Activated T-cell treated with anti-CD3 and anti-CD28 coated beads, Interleukin-2, amount 50 U/mL, for 48 hours (primary cell): ENCODE results near the gene MOV10.
"Not testable (repeated sequence)": the region's sequence is repeated elsewhere in the genome, so short reads cannot be mapped to it uniquely, and the experiment has no call there.

Experiments
- DNase-seq, 2 experiments: peaks; one replicate each; pipeline ENCODE4 v3.0.0-alpha.2; 2020

The MOV10 gene

DNA sequence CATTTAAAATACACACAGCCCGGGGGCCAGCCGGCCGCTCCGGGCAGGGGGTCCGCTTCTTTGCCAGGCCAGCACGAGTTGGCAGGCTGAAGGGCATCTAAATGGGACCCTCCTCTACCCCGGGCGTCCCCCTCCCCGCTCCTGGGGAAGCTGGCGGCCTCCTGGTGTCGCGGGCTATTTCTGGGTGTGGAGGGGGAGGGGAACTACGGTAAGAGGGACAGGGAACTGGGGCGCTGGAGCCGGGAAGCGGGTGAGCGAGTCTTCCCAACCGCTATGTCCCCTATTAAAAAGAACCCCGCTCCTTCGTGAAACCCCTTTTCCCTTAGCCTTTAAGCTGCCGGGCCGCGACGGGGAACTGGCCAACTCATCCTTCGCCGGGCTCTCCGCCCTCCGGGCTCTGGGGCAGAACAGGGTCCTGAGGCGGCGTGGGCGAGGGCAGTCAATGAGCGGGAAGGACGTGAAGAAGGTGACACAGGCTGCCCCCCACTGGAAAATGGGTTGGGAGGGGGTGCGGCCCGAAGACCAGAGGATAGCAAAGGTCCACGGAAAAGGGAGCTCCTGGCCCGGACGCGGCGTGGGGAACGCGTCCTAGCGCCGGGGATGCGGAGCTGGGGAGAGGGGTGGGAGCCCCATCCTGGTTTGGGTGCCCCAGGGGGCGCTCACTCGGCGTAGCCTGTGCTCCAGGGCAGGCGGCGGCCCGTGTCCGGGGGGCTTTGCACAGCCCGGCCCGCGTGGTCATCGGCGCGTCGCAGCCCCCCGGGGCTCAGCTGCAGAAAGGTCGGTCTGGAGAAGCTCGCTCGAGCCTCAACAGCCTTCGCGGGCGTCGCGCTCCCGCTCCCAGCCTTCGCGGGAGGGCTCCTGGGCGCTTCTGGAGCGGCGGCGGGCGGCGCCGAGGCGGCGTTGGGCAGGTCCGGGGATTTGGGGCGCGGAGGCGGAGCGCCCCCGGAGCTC, 40.1 kb downstream of the MOV10 start:
- peak in 1 of 2 experiments; percentile 51 for DNase-seq

DNA sequence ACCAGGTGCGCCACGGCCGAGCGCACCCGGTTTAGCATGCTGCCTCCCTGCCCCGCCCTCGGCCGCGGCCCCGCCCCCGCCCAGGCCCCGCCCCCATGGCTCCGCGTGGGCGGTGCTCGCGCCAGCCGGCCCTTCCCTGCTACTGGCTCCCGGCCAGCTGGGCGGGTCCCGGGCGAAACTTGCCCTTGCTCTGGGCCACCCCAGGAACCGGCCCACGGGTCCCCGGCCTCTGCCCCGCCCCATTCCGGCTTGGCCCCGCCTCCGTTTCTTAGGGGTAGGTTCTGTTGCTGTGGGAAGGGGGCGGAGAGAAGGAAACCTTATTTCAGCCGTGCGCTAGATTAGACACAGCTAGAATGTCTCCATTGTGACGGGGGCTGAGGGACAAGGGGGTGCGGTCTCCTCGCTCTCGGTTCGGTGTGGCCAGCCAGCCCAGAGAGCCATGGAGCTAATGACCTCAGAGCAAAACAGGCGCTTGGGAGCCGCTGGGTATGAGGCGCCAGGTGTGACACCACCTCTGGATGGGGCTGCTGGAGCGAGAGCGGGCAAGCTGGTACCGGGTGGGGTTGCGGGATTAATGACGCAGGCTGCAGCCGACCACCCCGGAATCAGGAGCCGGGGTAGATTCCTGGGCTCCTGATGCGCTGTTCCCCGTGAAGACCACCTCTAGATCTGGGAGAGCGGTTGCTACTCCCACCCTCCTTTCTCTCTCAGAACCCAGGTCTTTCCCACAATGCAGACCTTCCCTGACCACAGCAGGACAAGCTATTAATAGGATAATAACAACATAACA, 41.0 kb downstream of the MOV10 start, which contains the start of gene PPM1J:
Gene PPM1J, minus strand, starts transcription at position 69 of the 790 bp plus-strand sequence. Its CDS starts 31 bp downstream, at position 38.
- peak; percentile 99 for DNase-seq

GRCh38 chr1:112716133-112716720, 41.8 kb downstream of the MOV10 start:
- DNase-seq = peak; percentile 88

- no peak for DNase-seq
Measured at GRCh38 chr1:112717263-112717873, 42.9 kb downstream of the MOV10 start.

DNA sequence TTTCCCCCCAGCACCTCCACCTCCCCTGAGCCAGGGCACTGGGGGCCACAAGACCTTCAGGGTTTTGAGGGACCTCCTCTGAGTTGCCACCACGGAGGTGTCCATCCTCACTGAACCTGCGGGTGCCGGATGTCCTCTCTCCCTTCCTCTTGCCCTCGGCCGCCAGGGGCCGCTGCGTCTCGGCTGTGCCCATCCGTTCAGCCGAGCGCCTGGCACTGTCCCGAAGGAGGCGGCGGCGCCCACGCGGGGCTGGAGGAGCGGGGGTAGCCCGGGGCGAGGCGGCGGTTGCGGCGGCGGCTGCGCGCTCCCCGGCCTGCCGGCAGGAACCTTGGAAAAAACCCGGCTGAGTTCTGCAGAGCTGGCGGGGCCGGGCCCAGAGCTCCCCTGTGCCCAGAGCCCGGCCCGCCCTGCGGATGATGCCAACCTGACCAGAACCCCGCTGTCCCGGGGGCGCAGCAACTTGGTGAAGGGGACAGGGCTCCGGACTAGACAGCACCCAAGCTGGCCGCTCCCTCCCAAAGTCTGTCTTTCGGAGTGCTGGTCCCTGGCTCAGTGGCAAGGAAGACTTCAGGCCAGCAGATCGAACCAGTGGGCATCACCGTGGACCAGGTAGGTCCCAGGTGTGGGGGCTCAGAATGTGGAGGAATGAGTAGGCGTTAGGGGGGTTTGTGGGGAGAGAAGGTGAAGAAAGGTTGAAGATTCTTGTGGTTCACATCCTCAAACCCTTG, 44.4 kb downstream of the MOV10 start:
- peak; percentile 84 to 85 for DNase-seq

- no peak for DNase-seq
Measured at GRCh38 chr1:112719706-112720105, 45.2 kb downstream of the MOV10 start.

DNA sequence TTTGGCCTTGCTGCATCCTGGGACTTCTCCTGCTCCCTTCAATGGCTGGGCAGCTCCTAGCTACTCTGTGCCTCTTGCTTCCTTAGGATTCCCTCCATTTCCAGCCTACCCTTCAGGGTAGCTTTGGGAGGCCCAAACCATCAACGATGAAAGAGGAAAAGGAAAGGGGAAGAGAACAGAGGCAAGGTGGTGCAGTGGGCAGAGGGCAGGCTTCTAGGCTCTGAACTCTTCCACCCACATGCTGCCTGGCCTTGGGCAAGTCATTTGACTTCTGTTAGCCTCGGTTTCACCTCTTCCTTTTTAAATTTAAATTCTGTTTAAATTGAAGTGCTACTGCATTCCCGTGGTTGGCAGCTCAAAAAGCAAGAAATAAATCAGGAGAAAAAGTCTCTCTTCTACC, 46.3 kb downstream of the MOV10 start:
- DNase-seq = no peak

- DNase-seq = not testable (repeated sequence)
Measured at GRCh38 chr1:112721294-112721693, 46.8 kb downstream of the MOV10 start.

DNA sequence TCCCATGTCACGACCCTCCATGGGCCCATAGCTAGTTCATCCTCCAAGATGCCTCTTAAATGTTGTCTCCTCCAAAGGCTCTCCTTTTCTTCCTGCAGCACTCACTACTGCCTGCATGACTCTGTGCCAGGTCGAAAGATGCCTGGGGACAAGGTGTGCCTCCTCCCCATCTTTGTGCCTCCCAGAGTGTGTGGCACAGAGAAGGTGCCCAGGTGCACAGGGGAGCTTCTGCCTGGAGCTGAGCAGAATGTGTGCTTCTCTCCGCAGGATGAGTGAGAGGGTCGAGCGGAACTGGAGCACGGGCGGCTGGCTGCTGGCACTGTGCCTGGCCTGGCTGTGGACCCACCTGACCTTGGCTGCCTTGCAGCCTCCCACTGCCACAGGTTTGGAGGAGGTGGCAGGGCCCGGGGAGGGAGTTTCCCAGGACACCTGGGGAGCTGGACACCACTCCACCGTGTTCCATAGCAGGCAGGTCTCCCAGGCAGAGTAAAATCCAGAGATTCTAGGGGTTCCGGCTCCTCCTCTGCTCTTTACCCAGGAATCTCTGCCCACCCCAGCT, 47.6 kb downstream of the MOV10 start:
- DNase-seq = no peak

DNA sequence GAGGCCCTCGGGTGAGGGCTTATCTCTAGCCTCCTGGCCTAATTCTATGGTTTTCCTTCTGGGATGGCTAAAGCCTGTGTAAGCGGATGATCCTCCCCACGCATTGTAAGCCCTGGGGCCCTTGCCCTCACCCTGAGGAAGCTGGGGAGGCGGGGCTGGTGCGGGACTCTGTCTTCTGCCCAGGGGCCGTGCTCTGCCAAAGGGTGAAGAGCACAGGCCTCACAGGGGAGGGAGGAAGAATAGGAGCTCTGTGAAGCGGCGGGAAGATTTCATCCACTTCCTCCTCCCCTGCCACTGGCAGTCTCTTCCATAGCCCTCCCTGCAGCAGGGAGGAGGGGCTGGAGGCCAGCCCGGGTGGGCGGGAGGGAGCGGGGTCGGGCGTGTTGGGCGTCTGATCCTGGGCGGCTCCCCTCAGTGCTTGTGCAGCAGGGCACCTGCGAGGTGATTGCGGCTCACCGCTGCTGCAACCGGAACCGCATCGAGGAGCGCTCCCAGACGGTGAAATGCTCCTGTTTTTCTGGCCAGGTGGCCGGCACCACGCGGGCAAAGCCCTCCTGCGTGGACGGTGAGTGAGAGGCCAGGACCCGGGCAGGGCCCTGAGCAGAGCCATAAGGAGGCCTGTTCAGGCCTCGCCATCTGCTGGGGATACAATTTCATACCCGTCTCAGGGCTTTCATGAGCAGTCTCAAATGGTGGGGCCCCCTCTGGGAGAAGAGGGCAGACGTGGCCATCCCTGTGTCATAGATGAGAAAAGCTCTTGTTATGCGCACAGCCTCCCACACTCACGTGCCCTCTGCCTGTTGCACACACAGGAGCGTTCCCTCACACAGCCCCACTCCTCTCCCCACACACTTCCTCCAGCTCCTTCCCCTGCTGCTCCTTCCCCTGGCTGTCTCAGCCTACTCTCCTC, 48.4 kb downstream of the MOV10 start:
- DNase-seq = peak in 1 of 2 experiments; percentile 55

- DNase-seq = no peak
Measured at GRCh38 chr1:112723511-112723839, 49.0 kb downstream of the MOV10 start.

DNA sequence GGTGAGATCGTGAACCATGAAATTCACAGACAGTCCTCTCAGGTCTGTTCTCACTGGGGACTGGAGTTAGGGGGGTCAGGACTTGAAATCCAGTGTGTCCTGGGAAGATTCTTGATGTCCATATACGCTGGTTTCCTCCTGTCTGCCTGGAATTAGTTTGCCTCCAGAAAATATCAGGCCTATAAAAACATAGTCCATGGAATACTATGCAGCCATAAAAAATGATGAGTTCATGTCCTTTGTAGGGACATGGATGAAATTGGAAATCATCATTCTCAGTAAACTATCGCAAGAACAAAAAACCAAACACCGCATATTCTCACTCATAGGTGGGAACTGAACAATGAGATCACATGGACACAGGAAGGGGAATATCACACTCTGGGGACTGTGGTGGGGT, 49.8 kb downstream of the MOV10 start:
- DNase-seq = peak in 1 of 2 experiments; percentile 0

- peak in 1 of 2 experiments; percentile 8 for DNase-seq
Measured at GRCh38 chr1:112727716-112728115, 53.3 kb downstream of the MOV10 start.

DNA sequence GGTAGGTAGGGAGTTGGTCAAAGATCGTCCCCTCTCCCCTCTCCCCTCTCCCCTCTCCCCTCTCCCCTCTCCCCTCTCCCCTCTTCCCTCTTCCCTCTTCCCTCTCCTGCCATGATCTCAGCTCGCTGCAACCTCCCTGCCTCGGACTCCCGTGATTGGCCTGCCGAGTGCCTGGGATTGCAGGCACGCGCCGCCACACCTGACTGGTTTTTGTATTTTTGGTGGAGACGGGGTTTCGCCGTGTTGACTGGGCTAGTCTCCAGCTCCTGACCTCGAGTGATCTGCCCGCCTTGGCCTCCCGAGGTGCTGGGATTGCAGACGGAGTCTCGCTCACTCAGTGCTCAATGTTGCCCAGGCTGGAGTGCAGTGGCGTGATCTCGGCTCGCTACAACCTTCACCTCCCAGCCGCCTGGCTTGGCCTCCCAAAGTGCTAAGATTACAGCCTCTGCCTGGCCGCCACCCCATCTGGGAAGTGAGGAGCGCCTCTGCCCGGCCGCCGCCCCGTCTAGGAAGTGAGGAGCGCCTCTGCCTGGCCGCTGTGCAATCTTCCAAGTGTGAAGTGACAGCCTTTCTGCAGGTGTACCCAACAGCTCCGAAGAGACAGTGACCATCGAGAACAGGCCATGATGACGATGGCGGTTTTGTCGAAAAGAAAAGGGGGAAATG, 54.0 kb downstream of the MOV10 start:
- not testable (repeated sequence) for DNase-seq

DNA sequence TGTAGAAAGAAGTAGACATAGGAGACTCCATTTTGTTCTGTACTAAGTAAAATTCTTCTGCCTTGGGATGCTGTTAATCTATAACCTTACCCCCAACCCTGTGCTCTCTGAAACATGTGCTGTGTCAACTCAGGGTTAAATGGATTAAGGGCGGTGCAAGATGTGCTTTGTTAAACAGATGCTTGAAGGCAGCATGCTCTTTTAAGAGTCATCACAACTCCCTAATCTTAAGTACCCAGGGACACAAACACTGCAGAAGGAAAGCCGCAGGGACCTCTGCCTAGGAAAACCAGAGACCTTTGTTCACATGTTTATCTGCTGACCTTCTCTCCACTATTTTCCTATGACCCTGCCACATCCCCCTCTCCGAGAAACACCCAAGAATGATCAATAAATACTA, 54.6 kb downstream of the MOV10 start:
- not testable (repeated sequence) for DNase-seq

- DNase-seq = no peak
Measured at GRCh38 chr1:112729909-112730308, 55.5 kb downstream of the MOV10 start.

GRCh38 chr1:112731451-112731850, 57.0 kb downstream of the MOV10 start:
- no peak for DNase-seq

GRCh38 chr1:112735752-112736151, 61.3 kb downstream of the MOV10 start:
- DNase-seq = no peak

DNA sequence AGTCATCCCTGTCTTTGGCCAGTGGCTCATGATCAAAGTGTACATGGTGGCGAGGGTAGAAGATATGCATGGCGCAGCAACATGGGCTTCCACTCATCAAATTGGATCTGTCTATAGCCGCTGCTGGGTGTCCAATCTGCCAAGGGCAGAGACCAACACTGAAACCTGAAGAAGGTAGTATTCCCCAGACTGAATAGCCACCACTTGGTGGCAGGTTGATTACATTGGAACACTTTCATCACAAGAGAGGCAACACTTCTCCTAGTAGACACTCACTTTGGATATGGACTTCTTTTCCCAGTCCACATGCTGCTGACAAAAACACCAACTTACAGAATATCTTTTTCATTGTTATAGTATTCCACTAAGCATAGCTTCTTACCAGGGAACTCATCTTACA, 63.1 kb downstream of the MOV10 start:
- no peak for DNase-seq
